Measurements from ENCODE around the gene CD40LG. TPM values are rescaled to one million over a fixed set of nuclear protein-coding genes. Genes with fewer than 3 reads are reported as not detected.
A peak's percentile ranks its signal among the peaks of the same experiment; 100 is the strongest.

Gene CD40LG
- total and polyA plus RNA-seq, 8 donors, result 0.11 to 0.92 (median 0.39) TPM

GRCh38 chrX:136694431-136695087, 46.6 kb downstream of the CD40LG start:
- TF ChIP-seq CTCF (IDR thresholded peaks at IDR 0.05), result peak; percentile 44 to 59
- ATAC-seq, result peak; percentile 80
- no peaks in the 10 kb centered on the region for H3K9me3 ChIP-seq
- peak in 2 of 4 donors; percentile 25 to 50 for DNase-seq
- intact Hi-C loops (cut with DNase I), result no loop called here
- no peak overlapping the region for H3K4me3 ChIP-seq
- H3K27ac ChIP-seq, result no peak overlapping the region
- H3K4me1 ChIP-seq, result no peaks in the 10 kb centered on the region
- H3K27me3 ChIP-seq, result no peaks in the 10 kb centered on the region
- H3K36me3 ChIP-seq, result peaks cover 0 to 10% of the 10 kb centered on the region in 2 donors

GRCh38 chrX:136697156-136697555, 49.2 kb downstream of the CD40LG start:
- Histone ChIP-seq H3K4me3 (no peak overlapping the region), H3K4me1 (no peaks in the 10 kb centered on the region), H3K36me3 (no peaks in the 10 kb centered on the region), H3K27ac (peak overlapping the region in 1 of 2 donors; percentile 55), H3K9me3 (no peaks in the 10 kb centered on the region), H3K27me3 (no peaks in the 10 kb centered on the region)
- TF ChIP-seq CTCF (IDR thresholded peaks at IDR 0.05), result no peak
- no peak for DNase-seq
- intact Hi-C loops (cut with DNase I), result no loop called here
- no peak for ATAC-seq

- ATAC-seq (peak; percentile 74), DNase-seq (no peak)
- Histone ChIP-seq H3K4me1 (no peaks in the 10 kb centered on the region), H3K27ac (no peak overlapping the region), H3K9me3 (no peaks in the 10 kb centered on the region), H3K36me3 (peaks cover 0 to 3% of the 10 kb centered on the region in 2 donors), H3K4me3 (no peak overlapping the region), H3K27me3 (no peaks in the 10 kb centered on the region)
- peak in 1 of 2 donors; percentile 34 for TF ChIP-seq CTCF (IDR thresholded peaks at IDR 0.05)
- intact Hi-C loops (cut with DNase I), result no loop called here
Observed at GRCh38 chrX:136708348-136708747, 60.4 kb downstream of the CD40LG start.

Other genes with a start within 250 kb of the CD40LG start
- gene BRS3, start 160.2 kb upstream of the CD40LG start, total RNA-seq, result not detected
- gene BRS3, start 160.2 kb upstream of the CD40LG start, polyA plus RNA-seq (ENCODE audit: insufficient read length in 6 of 6), result under 1 TPM in 1 of 6 donors, not detected in 5; 0.08 TPM
- gene HTATSF1, start 150.6 kb upstream of the CD40LG start, total RNA-seq, result 10 to 100 TPM; 26.7 to 26.8 TPM
- gene HTATSF1, start 150.6 kb upstream of the CD40LG start, polyA plus RNA-seq (ENCODE audit: insufficient read length in 6 of 6), result 100 to 1,000 TPM in 2 of 6 donors, 10 to 100 TPM in 4; 84.3 to 105 (median 95.5) TPM
- gene VGLL1, start 115.9 kb upstream of the CD40LG start, total RNA-seq, result 1 to 10 TPM in 1 of 2 donors, not detected in 1; 2.2 TPM
- 10 to 100 TPM in 1 of 6 donors, 1 to 10 TPM in 5; 6.0 to 10.5 (median 8.4) TPM for gene VGLL1, start 115.9 kb upstream of the CD40LG start, polyA plus RNA-seq (ENCODE audit: insufficient read length in 6 of 6)
- gene ARHGEF6, start 132.8 kb downstream of the CD40LG start, total RNA-seq, result 10 to 100 TPM; 11.9 to 18.0 TPM
- 10 to 100 TPM; 17.3 to 21.6 (median 20.9) TPM for gene ARHGEF6, start 132.8 kb downstream of the CD40LG start, polyA plus RNA-seq (ENCODE audit: insufficient read length in 6 of 6)
- 100 to 1,000 TPM; 102 to 121 TPM for gene RBMX, start 232.6 kb downstream of the CD40LG start, total RNA-seq
- gene RBMX, start 232.6 kb downstream of the CD40LG start, polyA plus RNA-seq (ENCODE audit: insufficient read length in 6 of 6), result 100 to 1,000 TPM; 403 to 528 (median 465) TPM

Measured in left lung (tissue), 10 donors.